CD4-positive, alpha-beta T cell treated with Interleukin-15 for 1 hour (primary cell): Measurements from ENCODE around the gene TXNDC9.
"Not testable (repeated sequence)": the region's sequence is repeated elsewhere in the genome, so short reads cannot be mapped to it uniquely, and the experiment has no call there.

ENCODE experiments used
- DNase-seq: peaks from one replicate; pipeline ENCODE4 v3.0.0-alpha.2; 2020

The TXNDC9 gene

GRCh38 chr2:99317873-99318200, 18.3 kb downstream of the TXNDC9 start:
- DNase-seq, result not testable (repeated sequence)

- DNase-seq, result no peak
Observed at GRCh38 chr2:99317161-99317872, 18.8 kb downstream of the TXNDC9 start.

GRCh38 chr2:99301097-99301496, 35.0 kb downstream of the TXNDC9 start, which contains the start of gene LYG1:
Gene LYG1, minus strand, starts transcription at chr2:99301197. Its CDS starts 5,527 bp downstream, at chr2:99295670.
- not testable (repeated sequence) for DNase-seq

- no peak for DNase-seq
Observed at GRCh38 chr2:99299580-99299979, 36.6 kb downstream of the TXNDC9 start.

DNA sequence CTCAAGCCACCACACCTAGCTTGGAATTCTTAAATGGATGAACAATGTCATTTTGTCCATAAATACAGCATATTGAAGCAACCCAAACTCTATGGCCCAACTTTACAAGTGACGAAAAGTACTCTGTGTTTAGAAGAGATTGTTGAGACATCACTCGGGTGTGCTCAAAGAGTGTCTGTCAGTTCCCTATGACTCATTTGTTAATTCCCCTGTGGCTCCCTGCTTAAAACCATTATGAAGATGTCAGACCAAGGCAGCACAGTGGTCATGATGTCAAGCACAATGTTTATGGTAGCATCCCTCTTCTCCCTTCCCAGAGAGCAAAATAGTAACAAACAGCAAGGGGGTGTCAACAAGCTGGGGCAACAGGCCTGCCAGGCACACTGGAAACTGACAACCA, 38.1 kb downstream of the TXNDC9 start:
- DNase-seq, result no peak

- DNase-seq, result no peak
Observed at GRCh38 chr2:99285526-99285925, 50.6 kb downstream of the TXNDC9 start.

DNA sequence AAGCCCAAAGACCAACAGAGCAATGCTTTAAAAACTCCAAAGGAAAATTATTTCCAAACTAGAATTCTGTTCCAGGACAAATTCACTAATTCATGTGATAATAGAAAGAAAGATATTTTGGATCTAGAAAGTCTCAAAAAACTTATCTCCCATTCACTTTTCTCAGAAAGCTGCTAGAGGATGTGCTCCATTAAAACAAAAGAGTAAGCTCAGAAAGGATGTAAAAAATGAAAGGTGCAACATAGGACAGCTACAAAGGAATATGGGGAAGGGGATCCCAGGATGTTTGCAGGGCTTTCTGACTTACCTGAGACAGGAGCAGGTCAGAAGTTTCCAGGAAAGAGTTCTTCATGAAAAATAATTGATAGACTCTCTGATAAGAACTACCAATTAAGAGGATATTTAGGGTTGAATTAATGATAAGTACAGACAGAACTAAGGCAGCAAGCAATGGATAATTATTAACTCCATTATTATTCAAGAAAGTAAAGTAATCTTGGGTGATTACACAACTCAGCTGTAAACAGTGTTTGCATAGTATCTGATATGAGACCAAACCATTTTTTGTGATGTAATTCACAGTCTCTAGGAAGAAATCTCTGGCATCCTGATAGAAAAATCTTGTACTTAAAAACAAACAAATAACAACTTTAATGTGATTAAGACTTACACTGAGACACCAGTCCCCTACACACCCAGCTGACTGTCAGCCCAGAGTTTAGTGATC, 56.0 kb downstream of the TXNDC9 start:
- no peak for DNase-seq

- no peak for DNase-seq
Observed at GRCh38 chr2:99278793-99279291, 57.3 kb downstream of the TXNDC9 start.

DNA sequence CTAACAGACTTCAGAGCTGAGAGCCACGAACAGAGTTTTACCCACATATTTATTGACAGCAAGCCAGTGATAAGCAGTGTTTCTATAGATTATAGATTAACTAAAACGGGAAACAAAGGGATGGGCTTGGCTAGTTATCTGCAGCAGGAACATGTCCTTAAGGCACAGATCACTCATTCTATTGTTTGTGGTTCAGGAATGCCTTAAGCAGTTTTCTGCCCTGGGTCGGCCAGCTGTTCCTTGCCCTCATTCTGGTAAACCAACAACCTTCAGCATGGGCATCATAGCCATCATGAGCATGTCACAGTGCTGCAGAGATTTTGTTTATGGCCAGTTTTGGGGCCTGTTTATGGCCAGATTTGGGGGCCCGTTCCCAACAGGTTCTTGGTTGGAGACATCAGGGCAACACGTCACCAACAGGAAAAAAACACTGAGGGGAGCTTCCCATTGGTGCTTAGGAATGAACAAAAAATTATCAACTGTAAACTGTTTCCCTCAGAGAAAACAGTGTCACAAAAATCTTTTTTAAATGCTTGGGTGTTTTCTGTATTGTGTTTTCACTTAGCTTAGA, 57.9 kb downstream of the TXNDC9 start:
- DNase-seq, result not testable (repeated sequence)

DNA sequence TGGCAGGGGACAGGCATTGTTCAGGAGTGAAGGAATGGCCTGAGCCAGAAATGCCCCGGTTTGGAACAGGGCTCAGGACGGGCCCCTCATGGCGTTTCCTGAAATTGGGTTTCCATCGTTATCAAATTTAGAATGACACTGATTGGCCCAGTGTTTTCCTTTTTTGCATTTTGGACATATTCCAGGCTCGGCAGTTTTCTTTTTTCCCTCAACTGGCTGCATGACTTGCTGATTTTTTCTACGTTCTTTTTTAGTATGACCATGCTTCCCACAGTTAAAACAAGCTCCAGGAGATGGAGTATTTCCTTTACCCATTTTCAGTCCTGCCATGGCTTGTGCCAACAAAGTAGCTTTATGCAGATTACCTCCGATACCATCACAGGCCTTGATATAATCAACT, 60.3 kb downstream of the TXNDC9 start:
- no peak for DNase-seq
